HepG2 (cell line): ENCODE results near the gene MAPKAPK3. TPM values are rescaled to one million over a fixed set of nuclear protein-coding genes. Genes with fewer than 3 reads are reported as not detected.

Source experiments
- ATAC-seq: fragments of 200-7000 bp; cut with Tn5 transposase; 3 replicates; pipeline ENCODE4 v1.9.1; 2020; ENCODE audit warnings: mild to moderate bottlenecking, moderate library complexity
- BruUV-seq: library from RNA; stranded (reverse); fragments of 400-500 nt; replicated peaks from 2 replicates; lab custom pipeline; 2021; lab: Mats Ljungman, UMichigan
- CTCF ChIA-PET: fragments of 300-600 bp; formaldehyde crosslinking; extraction: SDS; loops from one replicate; lab custom pipeline; 2021; ENCODE audit warnings: low total read pairs, inconsistent platforms, low intra/inter-chr PET ratio; lab: Yijun Ruan, JAX
- POLR2A ChIA-PET: fragments of 350-600 bp; sonication (Branson Sonifier 250); formaldehyde crosslinking; loops from one replicate; lab custom pipeline; 2020; ENCODE audit warnings: antibody characterized with exemption, inconsistent platforms; lab: Yijun Ruan, JAX
- DNase-seq: peaks from one replicate; pipeline ENCODE4 v3.0.0-alpha.2; 2015; ENCODE audit warnings: low spot score
- FAIRE-seq: peaks from 3 replicates; lab custom pipeline; 2011; peaks lifted over from hg19 to GRCh38; lab: Jason Lieb, UNC
- H2AFZ ChIP-seq: one replicate; pipeline ENCODE4 v1.6.1; 2011; ENCODE audit warnings: low read length, inconsistent platforms
- H3K27ac ChIP-seq: fragments of 300-600 bp; 3 replicates; pipeline ENCODE4 v1.8.0; 2011; ENCODE audit warnings: mixed run types, mild to moderate bottlenecking, mixed read lengths, low read length, inconsistent platforms; ENCODE audit not compliant: insufficient read depth; ENCODE audit errors: extremely low read length
- H3K27me3 ChIP-seq, 2 experiments: fragments of 200-600 bp in 1 of 2; 2 replicates in 1 of 2; 3 replicates in 1 of 2; pipeline versions ENCODE4 v1.6.0 to v1.8.0; 2011; ENCODE audit warnings: low read length in 2 of 2, mild to moderate bottlenecking in 2 of 2, moderate library complexity in 2 of 2, inconsistent platforms in 1 of 2; ENCODE audit not compliant: insufficient read depth in 2 of 2, control insufficient read depth in 1 of 2
- H3K36me3 ChIP-seq, 2 experiments: fragments of 200-600 bp in 1 of 2; replicated peaks in 1 of 2; 2 replicates in 1 of 2; 3 replicates in 1 of 2; pipeline versions ENCODE4 v1.5.1 to v1.8.0; 2011; ENCODE audit warnings: low read length in 2 of 2, inconsistent platforms in 1 of 2; ENCODE audit not compliant: insufficient read depth in 2 of 2, control insufficient read depth in 1 of 2
- H3K4me1 ChIP-seq: 2 replicates; pipeline ENCODE4 v1.5.1; 2012; ENCODE audit warnings: low read length, inconsistent platforms; ENCODE audit not compliant: insufficient read depth
- H3K4me2 ChIP-seq: 2 replicates; pipeline ENCODE4 v1.6.0; 2011; ENCODE audit warnings: low read depth, low read length, inconsistent platforms
- H3K4me3 ChIP-seq, 3 experiments: fragments of 200-600 bp in 1 of 3; sonication (generic), shearing (Covaris generic) in 1 of 3; replicated peaks in 1 of 3; 2 replicates each; pipeline ENCODE4 v1.5.1; 2011 to 2016; ENCODE audit warnings: low read length in 3 of 3, inconsistent platforms in 2 of 3, low read depth in 2 of 3, mild to moderate bottlenecking in 2 of 3, control low read depth in 1 of 3, mixed read lengths in 1 of 3; ENCODE audit not compliant: insufficient read depth in 1 of 3
- H3K79me2 ChIP-seq: one replicate; pipeline ENCODE4 v1.6.1; 2011; ENCODE audit warnings: low read length, inconsistent platforms; ENCODE audit not compliant: insufficient read depth
- H3K9ac ChIP-seq: 2 replicates; pipeline ENCODE4 v1.6.0; 2011; ENCODE audit warnings: mild to moderate bottlenecking, low read depth, low read length, inconsistent platforms; ENCODE audit not compliant: insufficient read depth
- H3K9me3 ChIP-seq: 2 replicates; pipeline ENCODE4 v1.5.1; 2012; ENCODE audit warnings: mild to moderate bottlenecking, low read length
- H4K20me1 ChIP-seq: 2 replicates; pipeline ENCODE4 v1.6.0; 2011; ENCODE audit warnings: inconsistent platforms, mild to moderate bottlenecking, low read length, moderate library complexity; ENCODE audit not compliant: insufficient read depth
- HDAC1 ChIP-seq: sonication (generic); formaldehyde crosslinking; IDR thresholded peaks from 2 replicates; pipeline ENCODE4 v1.5.1; 2020; ENCODE audit warnings: mild to moderate bottlenecking, missing genetic modification reagents
- REL ChIP-seq: sonication (generic); formaldehyde crosslinking; conservative IDR thresholded peaks from 2 replicates; pipeline ENCODE4 v1.8.0; 2022; ENCODE audit warnings: mild to moderate bottlenecking, missing genetic modification reagents, moderate library complexity
- SNRNP70 ChIP-seq: fragments of 200-400 bp; formaldehyde crosslinking; IDR thresholded peaks from 2 replicates; pipeline ENCODE4 v1.6.1; 2017; ENCODE audit warnings: mild to moderate bottlenecking, low read depth, low read length, moderate library complexity
- TFDP2 ChIP-seq: sonication (generic); formaldehyde crosslinking; IDR thresholded peaks from 2 replicates; pipeline ENCODE4 v1.4.0; 2020; ENCODE audit warnings: missing genetic modification reagents
- ZBTB10 ChIP-seq: sonication (generic); formaldehyde crosslinking; IDR thresholded peaks from 2 replicates; pipeline ENCODE4 v1.4.0; 2020; ENCODE audit warnings: missing genetic modification reagents, borderline replicate concordance
- ZNF691 ChIP-seq: sonication (generic); formaldehyde crosslinking; IDR thresholded peaks from 2 replicates; pipeline ENCODE4 v1.4.0; 2020; ENCODE audit warnings: missing genetic modification reagents, low read depth, mild to moderate bottlenecking, borderline replicate concordance
- ZNF75D ChIP-seq: sonication (generic); formaldehyde crosslinking; IDR thresholded peaks from 2 replicates; pipeline ENCODE4 v1.8.1; 2023; ENCODE audit warnings: missing genetic modification reagents, mild to moderate bottlenecking, borderline replicate concordance
- WGBS: methylation state at CpG from one replicate; pipeline ENCODE4 v1.1.6; 2017; ENCODE audit warnings: low lambda C conversion rate; 5-methylcytosine and 5-hydroxymethylcytosine counted together
- in situ Hi-C: cut with HindIII; loops from 2 replicates; pipeline ENCODE4 v1.10.0; 2017; ENCODE audit warnings: low pct_unique_long_range_greater_than_20kb; ENCODE audit not compliant: extremely low pct_ligation_motif_present
- intact Hi-C: fragments of 100-400 bp; cut with micrococcal nuclease; formaldehyde crosslinking; loops from one replicate; pipeline ENCODE4 v1.10.0; 2022; ENCODE audit not compliant: unreplicated experiment
- polyA plus RNA-seq, 8 experiments: library from polyadenylated mRNA; depleted of rRNA in 3 of 8; stranded (reverse) in 7 of 8; unstranded in 1 of 8; fragments of >200 nt; fragmentation: Illumina TruSeq in 4 of 8; extraction: Trizol in 4 of 8; gene quantifications; 2 replicates each; pipeline versions ENCODE4 v1.2.1 to v1.2.3, GENCODE V29; 2011 to 2016; ENCODE audit warnings: low read depth in 4 of 8, missing spikeins in 1 of 8, mixed read lengths in 1 of 8; ENCODE audit not compliant: insufficient read depth in 1 of 8
- total RNA-seq, 5 experiments: library from RNA; depleted of rRNA; stranded (reverse); fragments of >200 nt; fragmentation: Illumina TruSeq; extraction: Trizol; gene quantifications; 2 replicates each; pipeline ENCODE4 v1.2.3, GENCODE V29; 2016; ENCODE audit warnings: low read depth in 1 of 5

MAPKAPK3 gene
- total and polyA plus RNA-seq, 2 of the 13 experiments (the other 11 are each of a cell fraction or from before 2014, with no cell fraction given): 39.9 to 41.2 TPM

DNA sequence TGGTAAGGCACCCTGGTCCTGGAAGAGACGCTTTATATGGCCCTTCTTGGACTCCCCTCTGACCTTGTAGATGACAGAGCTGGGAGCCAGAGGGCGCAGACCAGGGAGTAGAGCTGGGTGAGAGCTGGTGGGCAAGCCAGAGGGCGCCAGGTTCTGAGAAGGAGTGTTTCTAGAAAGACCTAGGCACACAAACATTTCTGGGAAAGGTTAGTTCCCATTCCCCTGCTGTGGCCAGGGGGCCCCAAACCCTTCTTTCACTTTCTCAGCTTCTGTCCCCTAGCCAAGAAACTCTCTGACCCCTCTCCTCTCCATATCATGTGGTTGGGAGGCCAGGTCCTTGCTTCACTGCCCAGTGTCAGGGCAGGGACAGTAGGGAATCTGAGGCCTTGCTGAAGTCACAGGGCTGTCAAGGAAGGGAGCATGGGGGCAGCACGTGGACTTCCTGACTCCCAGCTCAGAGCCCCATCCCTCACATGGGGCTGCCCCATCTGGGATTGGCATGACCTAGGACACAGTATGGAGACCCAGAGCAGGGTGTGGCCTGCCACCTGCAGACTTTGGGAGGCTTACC is 44.1 kb upstream of the MAPKAPK3 start:
- Histone ChIP-seq H3K36me3 (no peaks in the 10 kb centered on the region; a peak in 2 of 5 replicates), H3K4me1 (peaks cover 42% of the 10 kb centered on the region), H3K4me3 (no peak overlapping the region), H4K20me1 (no peaks in the 10 kb centered on the region), H3K9ac (no peak overlapping the region), H3K27ac (no peak overlapping the region), H3K27me3 (no peaks in the 10 kb centered on the region; a peak in 1 of 5 replicates), H3K79me2 (no peaks in the 10 kb centered on the region), H2AFZ (no peak overlapping the region), H3K4me2 (no peak overlapping the region), H3K9me3 (no peaks in the 10 kb centered on the region)
- no peak for DNase-seq
- ATAC-seq: no peak
- 90% methylated on average over 4 of the region's 4 CpGs for WGBS
- intact Hi-C loops (loop anchor here (1.0 to 2.0 kb wide), 2 partner anchors 16 to 41 kb away; no protein-coding TSS in a partner anchor), in situ Hi-C loops (loop anchor here (5.0 kb wide), 3 partner anchors 39 to 809 kb away; partner anchors contain the start of gene CISH)
- TF ChIP-seq TFDP2 (CRISPR knock-in tag) (no peak), HDAC1 (CRISPR knock-in tag) (no peak), ZBTB10 (CRISPR knock-in tag) (no peak), ZNF75D (CRISPR knock-in tag) (no peak), ZNF691 (CRISPR knock-in tag) (no peak), SNRNP70 (no peak), REL (no peak)
- no TSS peak for BruUV-seq
- ChIA-PET POLR2A (interaction anchor here (0.9 to 1.5 kb wide), 3 partner anchors 28 to 40 kb away, joined by 3 to 9 read pairs (median 4); partner anchors contain the start of gene CISH), CTCF (interaction anchor here (1.5 to 7.2 kb wide), 2 partner anchors 41 to 80 kb away, joined by 4 to 182 read pairs; partner anchors contain the start of genes CISH and MAPKAPK3)
- FAIRE-seq: no peak
